Measurements from ENCODE around the gene JCHAIN.

DNA sequence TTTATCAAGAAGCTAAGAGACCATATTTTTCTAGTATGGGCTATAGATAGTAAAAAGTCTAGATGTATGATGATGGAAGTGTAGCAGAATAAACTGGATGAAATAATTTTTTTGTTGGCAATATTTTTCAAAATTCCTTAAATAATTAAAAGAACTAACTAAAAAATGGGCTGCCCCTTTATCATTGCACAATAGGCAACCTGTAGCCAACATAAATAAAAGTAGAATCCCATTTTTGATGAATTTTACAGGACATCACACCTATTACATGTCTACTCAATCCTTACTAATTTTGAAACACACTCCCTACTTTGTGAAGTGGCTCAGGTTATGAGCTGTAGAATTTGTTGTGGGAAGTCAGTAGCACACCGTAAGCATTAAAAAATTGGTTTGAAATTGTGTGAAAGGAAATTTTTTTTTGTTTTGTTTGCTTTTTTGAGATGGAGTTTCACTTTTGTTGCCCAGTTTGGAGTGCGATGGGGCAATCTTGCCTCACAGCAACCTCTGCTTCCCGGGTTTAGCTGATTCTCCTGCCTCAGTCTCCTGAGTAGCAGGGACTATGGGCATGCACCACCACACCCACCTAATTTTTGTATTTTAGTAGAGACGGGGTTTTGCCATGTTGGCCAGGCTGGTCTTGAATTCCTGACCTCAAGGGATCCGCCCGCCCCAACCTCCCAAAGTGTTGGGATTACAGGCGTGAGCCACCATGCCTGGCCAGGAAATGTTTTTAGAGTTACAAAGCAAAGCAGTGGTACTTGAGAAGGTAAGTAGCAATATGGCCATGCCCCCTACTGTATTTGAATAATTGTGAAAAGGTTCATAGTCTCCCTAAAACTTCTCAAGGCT, 46.5 kb upstream of the JCHAIN start:
- no peak for TF ChIP-seq EZH2 (IDR thresholded peaks at IDR 0.05; ENCODE audit: borderline replicate concordance, low read length)
- TF ChIP-seq, protein P1, sequence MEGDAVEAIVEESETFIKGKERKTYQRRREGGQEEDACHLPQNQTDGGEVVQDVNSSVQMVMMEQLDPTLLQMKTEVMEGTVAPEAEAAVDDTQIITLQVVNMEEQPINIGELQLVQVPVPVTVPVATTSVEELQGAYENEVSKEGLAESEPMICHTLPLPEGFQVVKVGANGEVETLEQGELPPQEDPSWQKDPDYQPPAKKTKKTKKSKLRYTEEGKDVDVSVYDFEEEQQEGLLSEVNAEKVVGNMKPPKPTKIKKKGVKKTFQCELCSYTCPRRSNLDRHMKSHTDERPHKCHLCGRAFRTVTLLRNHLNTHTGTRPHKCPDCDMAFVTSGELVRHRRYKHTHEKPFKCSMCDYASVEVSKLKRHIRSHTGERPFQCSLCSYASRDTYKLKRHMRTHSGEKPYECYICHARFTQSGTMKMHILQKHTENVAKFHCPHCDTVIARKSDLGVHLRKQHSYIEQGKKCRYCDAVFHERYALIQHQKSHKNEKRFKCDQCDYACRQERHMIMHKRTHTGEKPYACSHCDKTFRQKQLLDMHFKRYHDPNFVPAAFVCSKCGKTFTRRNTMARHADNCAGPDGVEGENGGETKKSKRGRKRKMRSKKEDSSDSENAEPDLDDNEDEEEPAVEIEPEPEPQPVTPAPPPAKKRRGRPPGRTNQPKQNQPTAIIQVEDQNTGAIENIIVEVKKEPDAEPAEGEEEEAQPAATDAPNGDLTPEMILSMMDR (IDR thresholded peaks at IDR 0.05; ENCODE audit: low read length): no peak

All from OCI-LY1 (cell line).